Osteocyte (in vitro differentiated cells): ENCODE data around the gene NOSIP. TPM values are rescaled to one million over a fixed set of nuclear protein-coding genes. Genes with fewer than 3 reads are reported as not detected.

Source experiments
- DNase-seq: peaks from one replicate; pipeline ENCODE4 v3.0.0; 2021; ENCODE audit warnings: mixed read lengths; ENCODE audit not compliant: unreplicated experiment; ENCODE audit errors: extremely low spot score
- H3K27ac Mint-ChIP-seq: one replicate; pipeline ENCODE4 v1.8.0; 2021; ENCODE audit warnings: mild to moderate bottlenecking, mixed read lengths; ENCODE audit not compliant: unreplicated experiment
- H3K27me3 Mint-ChIP-seq: one replicate; pipeline ENCODE4 v1.8.0; 2021; ENCODE audit warnings: mixed read lengths; ENCODE audit not compliant: unreplicated experiment
- H3K36me3 Mint-ChIP-seq: one replicate; pipeline ENCODE4 v1.8.0; 2021; ENCODE audit warnings: mixed read lengths; ENCODE audit not compliant: unreplicated experiment
- H3K4me1 Mint-ChIP-seq: one replicate; pipeline ENCODE4 v1.8.0; 2021; ENCODE audit warnings: mixed read lengths; ENCODE audit not compliant: unreplicated experiment
- H3K4me3 Mint-ChIP-seq: one replicate; pipeline ENCODE4 v1.8.0; 2021; ENCODE audit warnings: mild to moderate bottlenecking, moderate library complexity, mixed read lengths; ENCODE audit not compliant: unreplicated experiment
- H3K9me3 Mint-ChIP-seq: one replicate; pipeline ENCODE4 v1.8.0; 2021; ENCODE audit warnings: mixed read lengths; ENCODE audit not compliant: unreplicated experiment
- CTCF ChIP-seq: fragments of 200-600 bp; sonication (generic); IDR thresholded peaks from 2 replicates; pipeline ENCODE4 v1.5.0; 2021; ENCODE audit warnings: antibody characterized with exemption, mild to moderate bottlenecking, moderate library complexity
- total RNA-seq: library from RNA; stranded (reverse); gene quantifications from 2 replicates; pipeline ENCODE4 v1.2.1, GENCODE V29; 2021

The NOSIP gene
- total RNA-seq, 1 donor from 2014 or later = 58.7 TPM

- H3K9me3 Mint-ChIP-seq = no peaks in the 10 kb centered on the region
- H3K4me3 Mint-ChIP-seq = peak overlapping the region; percentile 93
- peaks cover 29% of the 10 kb centered on the region for H3K4me1 Mint-ChIP-seq
- no peaks in the 10 kb centered on the region for H3K36me3 Mint-ChIP-seq
- no peak for DNase-seq
- no peak overlapping the region for H3K27ac Mint-ChIP-seq
- TF ChIP-seq CTCF = no peak
- no peaks in the 10 kb centered on the region for H3K27me3 Mint-ChIP-seq
Observed at GRCh38 chr19:49579193-49579592, 1.2 kb downstream of the NOSIP start.

- no peak overlapping the region for H3K27ac Mint-ChIP-seq
- DNase-seq = no peak
- peaks cover 27% of the 10 kb centered on the region for H3K4me1 Mint-ChIP-seq
- no peak for TF ChIP-seq CTCF
- no peaks in the 10 kb centered on the region for H3K9me3 Mint-ChIP-seq
- H3K36me3 Mint-ChIP-seq = peaks cover 7% of the 10 kb centered on the region
- H3K27me3 Mint-ChIP-seq = no peaks in the 10 kb centered on the region
- no peak overlapping the region for H3K4me3 Mint-ChIP-seq
Observed at GRCh38 chr19:49574206-49574755, 6.1 kb downstream of the NOSIP start.

DNA sequence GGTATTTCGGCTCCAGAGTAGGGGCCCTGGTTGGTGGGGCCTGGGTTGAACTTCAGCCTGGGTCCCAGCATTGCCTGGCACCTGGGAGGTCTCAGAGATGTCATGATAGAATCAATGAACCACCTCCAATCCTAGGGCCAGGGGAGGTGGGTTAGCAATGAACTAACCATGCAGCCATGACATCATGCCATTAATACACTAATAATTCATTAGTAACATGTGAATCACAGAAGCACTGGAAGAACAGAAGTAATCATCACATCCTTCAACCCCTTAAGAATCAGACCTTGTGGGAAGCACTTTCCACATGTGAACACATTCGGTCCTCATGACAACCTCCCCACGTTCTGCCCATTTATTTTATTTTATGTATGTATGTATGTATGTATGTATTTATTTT is 6.9 kb downstream of the NOSIP start:
- no peak for DNase-seq
- no peak overlapping the region for H3K4me3 Mint-ChIP-seq
- H3K36me3 Mint-ChIP-seq = peaks cover 7% of the 10 kb centered on the region
- no peaks in the 10 kb centered on the region for H3K9me3 Mint-ChIP-seq
- peaks cover 21% of the 10 kb centered on the region for H3K4me1 Mint-ChIP-seq
- H3K27me3 Mint-ChIP-seq = no peaks in the 10 kb centered on the region
- no peak overlapping the region for H3K27ac Mint-ChIP-seq
- no peak for TF ChIP-seq CTCF

GRCh38 chr19:49573009-49573408 is 7.3 kb downstream of the NOSIP start:
- Mint-ChIP-seq H3K36me3 (peaks cover 7% of the 10 kb centered on the region), H3K4me3 (no peak overlapping the region), H3K4me1 (peaks cover 21% of the 10 kb centered on the region), H3K27me3 (no peaks in the 10 kb centered on the region), H3K9me3 (no peaks in the 10 kb centered on the region), H3K27ac (no peak overlapping the region)
- DNase-seq = no peak
- TF ChIP-seq CTCF = no peak

DNA sequence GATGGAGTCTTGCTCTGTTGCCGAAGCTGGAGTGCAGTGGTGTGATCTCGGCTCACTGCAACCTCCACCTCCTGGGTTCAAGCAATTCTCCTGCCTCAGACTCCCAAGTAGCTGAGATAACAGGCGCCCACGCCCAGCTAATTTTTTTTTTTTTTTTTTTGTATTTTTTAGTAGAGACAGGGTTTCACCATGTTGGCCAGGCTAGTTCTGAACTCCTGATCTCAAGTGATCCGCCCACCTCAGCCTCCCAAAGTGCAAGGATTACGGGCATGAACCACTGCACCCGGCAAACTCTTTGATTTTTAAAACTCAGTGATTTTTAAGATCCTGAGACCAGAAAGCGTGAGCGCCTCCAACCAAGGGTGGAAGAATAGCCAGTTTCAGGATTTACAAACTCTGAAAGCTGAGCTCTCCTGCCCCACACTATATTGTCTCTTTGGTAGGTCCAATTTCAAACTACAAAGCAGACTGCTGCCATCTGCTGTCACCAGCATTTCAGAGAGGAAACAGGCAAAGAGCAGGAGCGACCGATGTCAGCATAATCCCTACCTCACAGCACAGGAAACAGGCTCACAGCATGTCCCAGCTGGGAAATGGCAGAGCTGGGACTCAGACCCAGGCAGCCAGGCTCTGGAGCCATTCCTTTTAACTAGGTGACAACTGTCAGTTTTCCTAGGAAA is 9.2 kb downstream of the NOSIP start:
- Mint-ChIP-seq H3K27me3 (no peaks in the 10 kb centered on the region), H3K27ac (peak overlapping the region; percentile 34), H3K9me3 (no peaks in the 10 kb centered on the region), H3K4me1 (peaks cover 20% of the 10 kb centered on the region), H3K4me3 (no peak overlapping the region), H3K36me3 (peaks cover 7% of the 10 kb centered on the region)
- no peak for TF ChIP-seq CTCF
- no peak for DNase-seq
